ENCODE measurements around the gene PLCG2.
"Not testable (repeated sequence)": the region's sequence is repeated elsewhere in the genome, so short reads cannot be mapped to it uniquely, and the experiment has no call there.

The PLCG2 gene

GRCh38 chr16:81917375-81917774 lies 138.3 kb downstream of the PLCG2 start:
- DNase-seq (ENCODE audit: low spot score): no peak

GRCh38 chr16:81918927-81919326 lies 139.8 kb downstream of the PLCG2 start:
- no peak for DNase-seq (ENCODE audit: low spot score)

GRCh38 chr16:81920498-81920897 lies 141.4 kb downstream of the PLCG2 start:
- DNase-seq (ENCODE audit: low spot score): no peak

GRCh38 chr16:81921085-81921814 lies 142.2 kb downstream of the PLCG2 start:
- DNase-seq (ENCODE audit: low spot score): no peak

GRCh38 chr16:81921843-81922584 lies 142.9 kb downstream of the PLCG2 start:
- no peak for DNase-seq (ENCODE audit: low spot score)

GRCh38 chr16:81923296-81923695 lies 144.2 kb downstream of the PLCG2 start:
- DNase-seq (ENCODE audit: low spot score): no peak

- no peak for DNase-seq (ENCODE audit: low spot score)
These were observed 145.9 kb downstream of the PLCG2 start for GRCh38 chr16:81925016-81925415.

GRCh38 chr16:81926036-81926435 lies 146.9 kb downstream of the PLCG2 start:
- no peak for DNase-seq (ENCODE audit: low spot score)

- no peak for DNase-seq (ENCODE audit: low spot score)
These were observed 148.6 kb downstream of the PLCG2 start for GRCh38 chr16:81927561-81928185.

GRCh38 chr16:81928271-81928918 lies 149.3 kb downstream of the PLCG2 start:
- DNase-seq (ENCODE audit: low spot score): no peak

GRCh38 chr16:81928975-81929374 lies 149.9 kb downstream of the PLCG2 start:
- peak; percentile 6 for DNase-seq (ENCODE audit: low spot score)

- no peak for DNase-seq (ENCODE audit: low spot score)
These were observed 150.8 kb downstream of the PLCG2 start for GRCh38 chr16:81929841-81930240.

GRCh38 chr16:81931927-81932326 lies 152.8 kb downstream of the PLCG2 start:
- no peak for DNase-seq (ENCODE audit: low spot score)

- no peak for DNase-seq (ENCODE audit: low spot score)
These were observed 153.6 kb downstream of the PLCG2 start for GRCh38 chr16:81932668-81933067.

GRCh38 chr16:81933361-81933760 lies 154.3 kb downstream of the PLCG2 start:
- no peak for DNase-seq (ENCODE audit: low spot score)

GRCh38 chr16:81934711-81935110 lies 155.6 kb downstream of the PLCG2 start:
- not testable (repeated sequence) for DNase-seq (ENCODE audit: low spot score)

GRCh38 chr16:81936209-81937000 lies 157.3 kb downstream of the PLCG2 start:
- no peak for DNase-seq (ENCODE audit: low spot score)

GRCh38 chr16:81937305-81938038 lies 158.4 kb downstream of the PLCG2 start:
- DNase-seq (ENCODE audit: low spot score): no peak

- no peak for DNase-seq (ENCODE audit: low spot score)
These were observed 159.5 kb downstream of the PLCG2 start for GRCh38 chr16:81938326-81939163.
